SHP77 treated with DMSO at 0.1 percent for 48 hours (cell line): Measurements from ENCODE around the gene POU2F3.

Experiments used
- DNase-seq: peaks from one replicate; lab custom pipeline; 2025; lab: John Stamatoyannopoulos, UW

POU2F3 gene

GRCh38 chr11:120324932-120325810 lies 85.2 kb downstream of the POU2F3 start, which contains the start of gene TLCD5:
Gene TLCD5, plus strand, starts transcription at chr11:120325299. Its CDS starts 2,143 bp downstream, at chr11:120327442.
- peak; percentile 51 for DNase-seq

GRCh38 chr11:120326228-120326627 lies 86.3 kb downstream of the POU2F3 start:
- no peak for DNase-seq

GRCh38 chr11:120326845-120327281 lies 86.9 kb downstream of the POU2F3 start:
- DNase-seq = no peak

- no peak for DNase-seq
Measured at GRCh38 chr11:120327311-120327710, 87.4 kb downstream of the POU2F3 start.

- no peak for DNase-seq
Measured at GRCh38 chr11:120329556-120329955, 89.6 kb downstream of the POU2F3 start.

- DNase-seq = no peak
Measured at GRCh38 chr11:120330045-120330444, 90.1 kb downstream of the POU2F3 start.

- DNase-seq = no peak
Measured at GRCh38 chr11:120331301-120331996, 91.5 kb downstream of the POU2F3 start.

- DNase-seq = no peak
Measured at GRCh38 chr11:120332822-120333716, 93.1 kb downstream of the POU2F3 start.

GRCh38 chr11:120333801-120334200 lies 93.9 kb downstream of the POU2F3 start:
- no peak for DNase-seq

GRCh38 chr11:120334332-120334731 lies 94.4 kb downstream of the POU2F3 start:
- no peak for DNase-seq

- DNase-seq = peak; percentile 66
Measured at GRCh38 chr11:120334894-120335462, 95.0 kb downstream of the POU2F3 start.

GRCh38 chr11:120335556-120335907 lies 95.6 kb downstream of the POU2F3 start:
- no peak for DNase-seq

GRCh38 chr11:120335908-120336640 lies 96.1 kb downstream of the POU2F3 start, which contains the start of gene ARHGEF12:
Gene ARHGEF12, plus strand, starts transcription at chr11:120336413. Its CDS starts 831 bp downstream, at chr11:120337244.
- DNase-seq = peak; percentile 78

- DNase-seq = no peak
Measured at GRCh38 chr11:120336641-120337354, 96.9 kb downstream of the POU2F3 start.

GRCh38 chr11:120337355-120338106 lies 97.6 kb downstream of the POU2F3 start:
- peak; percentile 32 for DNase-seq

- DNase-seq = no peak
Measured at GRCh38 chr11:120338107-120338933, 98.4 kb downstream of the POU2F3 start.

- no peak for DNase-seq
Measured at GRCh38 chr11:120339394-120339890, 99.5 kb downstream of the POU2F3 start.

GRCh38 chr11:120340529-120340928 lies 100.6 kb downstream of the POU2F3 start:
- no peak for DNase-seq
